ENCODE results near the gene PLA2G2F.

PLA2G2F gene

DNA sequence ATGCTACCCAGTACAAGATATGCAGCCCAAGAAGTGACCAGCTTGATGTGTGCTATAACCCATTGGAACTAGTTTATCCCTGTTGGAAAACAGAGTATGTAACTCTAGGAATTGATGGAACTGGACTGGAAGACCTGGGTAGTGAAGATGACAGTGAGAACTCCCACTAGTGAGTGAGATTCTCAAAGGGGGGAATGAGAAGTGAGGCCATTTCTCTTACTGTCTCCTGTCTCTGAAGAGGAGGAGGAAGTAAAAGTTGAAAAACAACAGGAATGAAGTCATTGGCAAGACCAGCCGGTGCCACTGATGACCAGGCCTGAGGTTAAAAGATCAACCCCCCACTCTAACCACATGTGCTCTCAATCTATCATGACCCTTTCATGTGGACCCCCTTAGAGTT lies 20.9 kb downstream of the PLA2G2F start:
- DNase-seq (ENCODE audit: insufficient read length, low spot score) (no peak), FAIRE-seq (no peak)
- TF ChIP-seq, protein P1, sequence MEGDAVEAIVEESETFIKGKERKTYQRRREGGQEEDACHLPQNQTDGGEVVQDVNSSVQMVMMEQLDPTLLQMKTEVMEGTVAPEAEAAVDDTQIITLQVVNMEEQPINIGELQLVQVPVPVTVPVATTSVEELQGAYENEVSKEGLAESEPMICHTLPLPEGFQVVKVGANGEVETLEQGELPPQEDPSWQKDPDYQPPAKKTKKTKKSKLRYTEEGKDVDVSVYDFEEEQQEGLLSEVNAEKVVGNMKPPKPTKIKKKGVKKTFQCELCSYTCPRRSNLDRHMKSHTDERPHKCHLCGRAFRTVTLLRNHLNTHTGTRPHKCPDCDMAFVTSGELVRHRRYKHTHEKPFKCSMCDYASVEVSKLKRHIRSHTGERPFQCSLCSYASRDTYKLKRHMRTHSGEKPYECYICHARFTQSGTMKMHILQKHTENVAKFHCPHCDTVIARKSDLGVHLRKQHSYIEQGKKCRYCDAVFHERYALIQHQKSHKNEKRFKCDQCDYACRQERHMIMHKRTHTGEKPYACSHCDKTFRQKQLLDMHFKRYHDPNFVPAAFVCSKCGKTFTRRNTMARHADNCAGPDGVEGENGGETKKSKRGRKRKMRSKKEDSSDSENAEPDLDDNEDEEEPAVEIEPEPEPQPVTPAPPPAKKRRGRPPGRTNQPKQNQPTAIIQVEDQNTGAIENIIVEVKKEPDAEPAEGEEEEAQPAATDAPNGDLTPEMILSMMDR (IDR thresholded peaks at IDR 0.05; ENCODE audit: insufficient read depth, missing control alignments): no peak

DNA sequence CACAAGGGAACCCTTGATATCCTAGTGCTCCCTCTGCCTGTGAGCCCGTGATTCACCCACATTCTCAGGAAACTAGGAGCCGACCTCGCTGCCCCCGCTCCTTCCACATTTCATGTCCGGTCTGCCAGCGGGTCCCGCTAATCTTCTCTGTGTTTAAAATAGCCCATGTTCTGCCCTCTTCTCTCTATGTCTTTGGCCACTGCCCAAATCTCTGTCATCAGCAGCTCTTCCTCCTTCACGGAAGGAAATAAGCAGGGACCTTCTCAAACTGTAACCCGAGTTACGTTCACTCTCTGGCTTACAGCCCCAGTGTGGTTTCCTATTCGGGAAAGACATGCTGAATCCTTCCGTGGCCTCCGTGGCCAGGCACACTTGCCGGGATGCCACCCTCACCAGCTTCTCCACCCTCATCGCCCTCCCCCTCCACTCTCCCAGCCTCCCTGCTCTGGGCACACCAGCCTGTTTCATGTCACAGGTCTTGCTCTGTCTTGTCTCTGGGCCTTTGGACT lies 25.6 kb downstream of the PLA2G2F start:
- TF ChIP-seq, protein P1 (IDR thresholded peaks at IDR 0.05; ENCODE audit: insufficient read depth, missing control alignments): no peak
- DNase-seq (ENCODE audit: insufficient read length, low spot score): no peak
- no peak for FAIRE-seq

DNA sequence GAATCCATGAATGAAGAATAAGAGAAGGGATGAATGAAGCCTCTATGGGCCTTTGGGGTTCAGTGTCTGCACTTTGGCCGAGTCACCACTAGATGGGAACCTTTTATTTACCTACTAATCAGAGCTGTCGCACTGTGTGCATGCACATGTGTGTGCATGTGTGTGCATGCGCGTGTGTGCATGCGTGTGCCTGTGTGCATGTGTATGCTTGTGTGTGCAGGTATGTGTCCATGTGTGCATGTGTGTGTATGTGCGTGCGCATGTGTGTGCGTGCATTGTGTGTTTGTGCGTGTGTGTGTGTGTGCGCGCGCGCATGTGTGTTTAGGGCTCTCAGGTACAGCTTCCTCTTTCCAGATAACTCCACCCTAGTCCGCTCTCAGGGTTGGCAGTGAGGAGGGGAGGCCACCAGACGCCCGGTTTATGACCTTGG lies 26.4 kb downstream of the PLA2G2F start:
- TF ChIP-seq, protein P1 (IDR thresholded peaks at IDR 0.05; ENCODE audit: insufficient read depth, missing control alignments): peak; percentile 10

DNA sequence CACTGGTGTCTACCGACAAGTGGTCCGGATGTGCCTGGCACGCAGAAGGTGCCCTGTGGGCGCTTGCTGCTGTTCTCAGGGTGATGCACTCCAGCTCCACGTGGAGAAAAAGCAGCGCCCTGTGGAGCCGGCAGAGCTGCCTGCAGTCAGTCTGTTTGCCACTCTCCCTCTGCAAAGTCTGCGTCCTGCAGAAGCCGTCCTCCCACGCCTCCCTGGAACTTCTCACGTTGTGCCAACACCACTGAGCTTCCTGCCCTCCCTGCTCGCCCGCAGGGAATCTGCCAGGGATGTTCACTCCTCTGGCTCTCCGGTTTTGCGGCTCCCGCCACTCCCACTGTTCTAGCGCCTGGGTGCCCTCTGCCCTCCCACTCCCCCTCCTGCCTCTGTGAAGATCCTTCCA lies 26.9 kb downstream of the PLA2G2F start:
- no peak for FAIRE-seq

More for the DNA sequence above, 26.4 kb downstream of the PLA2G2F start:
- FAIRE-seq (no peak), DNase-seq (ENCODE audit: insufficient read length, low spot score) (no peak)

DNA sequence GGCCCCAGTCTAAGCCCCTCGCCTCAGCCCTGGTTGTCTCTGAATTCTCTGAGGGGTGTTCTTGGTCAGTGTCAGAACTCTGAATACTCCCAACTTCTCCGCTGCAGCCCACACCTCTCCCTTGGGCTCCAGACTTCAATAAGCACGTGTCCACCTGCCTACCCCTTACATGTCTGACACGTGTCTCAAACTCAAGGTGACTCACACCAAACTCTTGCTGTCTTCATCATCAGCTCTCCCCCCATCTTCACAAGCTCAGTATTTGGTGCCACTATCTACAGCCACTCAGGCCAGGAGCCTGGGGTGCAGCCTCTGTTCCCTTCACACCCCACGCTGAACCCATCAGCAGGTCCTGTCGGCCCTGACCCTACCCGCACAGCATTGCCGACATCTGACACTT lies 28.0 kb downstream of the PLA2G2F start:
- TF ChIP-seq, protein P1 (IDR thresholded peaks at IDR 0.05; ENCODE audit: insufficient read depth, missing control alignments): no peak
- DNase-seq (ENCODE audit: insufficient read length, low spot score): no peak
- no peak for FAIRE-seq

More for the DNA sequence above, 26.9 kb downstream of the PLA2G2F start:
- TF ChIP-seq, protein P1 (IDR thresholded peaks at IDR 0.05; ENCODE audit: insufficient read depth, missing control alignments): no peak
- no peak for DNase-seq (ENCODE audit: insufficient read length, low spot score)

DNA sequence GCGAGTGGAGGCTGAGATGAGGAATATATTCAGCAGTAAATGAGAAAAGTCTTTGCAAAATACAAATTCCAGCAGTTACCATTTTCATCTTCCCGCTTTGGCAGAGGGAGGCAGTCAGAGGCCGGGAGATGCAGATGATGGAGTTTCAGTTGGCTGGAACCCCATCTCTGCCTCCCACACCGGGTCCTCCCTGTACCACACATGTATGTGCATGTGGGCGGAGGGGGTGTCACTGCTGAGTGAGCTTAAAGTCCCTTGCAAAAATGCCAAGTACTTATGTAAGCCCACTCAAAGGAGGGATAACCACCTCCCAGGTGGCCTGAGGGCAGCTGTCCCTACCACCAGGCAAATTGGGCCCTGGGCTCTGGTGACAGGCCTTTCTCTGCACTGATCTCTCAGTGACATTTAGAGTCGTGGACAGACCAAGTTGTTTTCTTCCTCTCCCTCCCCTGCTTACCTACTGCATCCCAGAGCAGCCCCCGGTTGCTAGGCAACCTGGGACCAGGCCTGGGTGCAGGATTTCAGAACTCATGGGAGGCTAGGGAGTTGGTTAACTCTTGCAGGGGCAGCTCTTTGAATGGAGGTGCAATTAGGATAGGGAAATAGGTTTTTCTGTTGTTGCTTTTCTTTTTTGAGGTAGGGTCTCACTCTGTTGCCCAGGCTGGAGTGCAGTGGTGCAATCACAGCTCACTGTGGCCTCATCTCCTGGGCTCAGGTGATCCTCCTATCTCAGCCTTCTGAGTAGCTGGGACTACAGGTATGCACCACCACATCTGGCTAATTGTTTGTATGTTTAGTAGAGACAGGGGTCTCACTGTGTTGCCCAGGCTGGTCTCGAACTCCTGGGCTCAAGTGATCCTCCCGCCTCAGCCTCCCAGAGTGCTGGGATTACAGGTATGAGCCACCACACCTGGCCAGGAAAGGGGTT lies 29.7 kb downstream of the PLA2G2F start:
- FAIRE-seq (no peak), DNase-seq (ENCODE audit: insufficient read length, low spot score) (no peak)
- TF ChIP-seq, protein P1 (IDR thresholded peaks at IDR 0.05; ENCODE audit: insufficient read depth, missing control alignments): no peak

DNA sequence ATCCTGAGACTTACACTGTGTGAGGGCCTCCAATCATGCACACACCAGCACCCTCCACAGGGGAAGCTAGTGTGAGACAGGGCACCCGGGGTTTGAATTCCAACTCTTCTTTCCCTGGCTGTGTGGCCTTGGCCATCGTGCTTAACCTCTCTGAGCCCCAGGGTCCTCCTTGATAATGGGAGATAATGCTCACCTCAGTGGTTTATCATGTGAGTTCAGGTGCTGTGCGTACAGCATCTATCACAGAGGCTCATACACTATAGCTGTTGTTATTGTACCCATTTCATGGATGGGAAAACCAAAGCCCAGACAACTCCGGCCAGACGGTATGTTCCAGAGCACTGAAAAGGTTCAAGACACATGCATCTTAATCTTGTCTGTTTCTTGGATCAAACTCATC lies 30.8 kb downstream of the PLA2G2F start:
- FAIRE-seq (no peak), DNase-seq (ENCODE audit: insufficient read length, low spot score) (no peak)
- TF ChIP-seq, protein P1 (IDR thresholded peaks at IDR 0.05; ENCODE audit: insufficient read depth, missing control alignments): no peak

Data from D721Med (cell line).